Right lung (tissue), 5 donors: ENCODE measurements around the gene COX14. TPM values are rescaled to one million over a fixed set of nuclear protein-coding genes. Genes with fewer than 3 reads are reported as not detected.
"Not testable (repeated sequence)": the region's sequence is repeated elsewhere in the genome, so short reads cannot be mapped to it uniquely, and the experiment has no call there.

ENCODE experiments used
- DNase-seq, 2 donors: peaks; one replicate each; pipeline ENCODE4 v3.0.0-alpha.2; 2013
- polyA plus RNA-seq, 5 donors: library from polyadenylated mRNA; unstranded; fragments of 120-200 nt; gene quantifications; one replicate each; pipeline versions ENCODE4 v1.2.1 to v1.2.3, GENCODE V29; 2013; ENCODE audit warnings: inconsistent platforms in 1 of 5, low replicate concordance in 1 of 5; ENCODE audit not compliant: insufficient read length in 5 of 5, insufficient read depth in 1 of 5

The COX14 gene
- polyA plus RNA-seq, 5 donors: 32.2 to 47.9 (median 35.1) TPM

DNA sequence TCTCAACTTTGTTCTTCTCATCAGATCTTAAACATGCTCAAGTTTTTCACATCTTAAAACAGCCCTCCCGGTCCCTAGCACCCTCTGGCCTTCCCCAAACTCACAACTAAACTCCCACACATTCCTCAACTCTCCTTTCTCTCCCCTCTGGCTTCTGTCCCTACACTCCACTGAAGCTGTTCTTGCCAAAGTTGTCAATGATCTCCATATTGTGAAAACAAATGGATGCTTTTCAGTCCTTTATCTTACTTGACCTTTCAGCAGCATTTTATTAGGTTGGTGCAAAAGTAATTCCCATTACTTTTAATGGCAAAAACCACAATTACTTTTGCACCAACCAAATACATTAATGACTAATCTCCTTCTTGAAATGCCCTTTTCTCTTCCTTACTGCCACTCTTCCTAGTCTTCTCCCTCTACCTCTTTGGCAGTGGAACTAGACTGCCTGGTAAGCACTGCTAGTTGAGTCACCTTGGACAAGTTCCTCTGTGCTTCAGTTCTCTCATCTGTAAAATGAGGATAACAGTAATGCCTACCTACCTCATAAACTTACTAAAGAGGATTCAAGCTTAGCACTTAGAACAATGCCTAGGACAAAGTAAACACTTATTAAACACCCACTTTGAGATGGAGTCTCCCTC is 39.1 kb downstream of the COX14 start:
- DNase-seq: no peak

GRCh38 chr12:50154947-50155346 is 42.9 kb downstream of the COX14 start:
- DNase-seq: not testable (repeated sequence)

GRCh38 chr12:50156641-50157040 is 44.6 kb downstream of the COX14 start:
- DNase-seq: no peak

DNA sequence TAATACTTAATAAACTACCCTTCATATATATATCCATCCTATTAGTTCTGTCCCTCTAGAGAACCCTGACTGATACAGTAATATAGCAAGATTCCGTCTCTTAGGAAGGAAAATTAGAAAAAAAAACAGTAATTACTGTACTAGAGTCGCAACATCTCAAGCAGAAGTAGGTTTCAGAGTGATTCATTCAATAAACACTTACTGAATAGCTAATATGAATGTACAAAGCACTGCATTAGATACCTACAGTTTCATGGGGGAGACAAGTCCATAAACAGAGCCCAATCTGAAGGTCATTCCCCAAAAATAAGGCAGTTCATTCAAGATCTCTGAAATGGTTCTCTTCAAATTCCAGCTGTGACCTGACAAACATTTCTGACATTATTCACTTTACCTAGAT is 45.2 kb downstream of the COX14 start:
- no peak for DNase-seq

DNA sequence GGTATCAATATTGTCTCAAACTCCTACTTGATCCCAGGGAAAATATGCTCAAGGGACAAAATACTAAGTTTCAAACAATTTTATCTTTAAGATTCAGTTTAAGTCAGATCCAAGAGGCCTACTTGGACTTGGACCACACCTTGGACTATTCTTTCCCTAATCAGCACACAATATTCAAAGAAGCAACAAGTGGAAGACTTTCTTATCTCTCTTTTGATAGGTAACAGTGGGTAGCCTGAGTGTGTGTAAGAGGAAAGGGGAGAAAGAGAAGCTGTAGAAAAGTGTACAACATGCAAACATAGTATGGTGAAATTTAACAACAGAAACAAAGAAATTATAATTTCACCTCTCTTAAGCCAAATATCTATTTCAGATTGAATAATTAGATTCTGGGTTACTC is 48.6 kb downstream of the COX14 start:
- no peak for DNase-seq

- no peak for DNase-seq
These were observed 50.2 kb downstream of the COX14 start for GRCh38 chr12:50162230-50162629.

- no peak for DNase-seq
These were observed 52.9 kb downstream of the COX14 start for GRCh38 chr12:50164963-50165362.

GRCh38 chr12:50166799-50167048 is 54.7 kb downstream of the COX14 start:
- no peak for DNase-seq

DNA sequence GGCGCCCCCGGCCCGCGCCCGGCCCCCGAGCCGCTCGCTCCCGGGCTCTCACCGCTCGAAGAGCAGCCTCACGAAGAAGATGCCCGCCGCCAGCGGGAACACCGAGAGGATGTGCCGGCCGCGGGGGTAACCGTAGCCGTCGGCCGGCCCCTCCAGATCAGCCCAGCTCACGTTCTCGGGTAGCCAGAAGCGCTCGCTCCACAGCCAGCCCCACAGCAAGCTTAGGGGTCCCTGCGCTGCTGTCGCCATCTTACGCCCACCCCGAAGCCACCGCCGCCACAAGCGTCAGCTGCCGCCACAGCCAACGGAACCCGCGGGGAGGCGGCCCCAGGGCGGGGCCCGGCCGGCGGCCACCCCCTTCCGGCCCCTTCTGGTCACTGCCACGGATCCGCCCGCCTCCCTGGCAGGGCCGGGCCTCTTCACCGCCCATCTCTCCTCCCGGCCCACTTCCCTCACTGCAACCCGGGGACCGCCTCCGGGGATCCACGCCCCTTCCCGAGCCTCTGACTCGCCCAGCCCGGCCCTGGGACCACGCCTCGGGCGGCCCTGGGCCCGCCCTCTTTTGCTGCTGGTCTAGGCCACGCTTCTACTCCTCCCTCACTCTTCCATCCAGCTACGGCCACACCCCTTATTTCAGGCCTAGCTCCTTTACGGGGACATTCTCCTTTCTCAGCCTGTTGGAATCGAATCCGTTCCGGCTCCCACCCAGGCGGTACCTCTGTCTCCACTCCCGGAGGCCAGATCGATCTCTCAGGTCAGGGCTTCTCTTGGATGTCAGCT is 55.2 kb downstream of the COX14 start, which contains the start of gene CERS5:
TSS of gene CERS5 (minus strand) at position 321 of the 780 bp plus-strand sequence. CDS start at position 249, 72 bp downstream.
- peak; percentile 99 for DNase-seq

Other genes with a start within 250 kb of the COX14 start
- 1 to 10 TPM in 1 of 5 donors, under 1 TPM in 4; 0.14 to 1.3 (median 0.57) TPM for gene FAIM2, start 208.3 kb upstream of the COX14 start, polyA plus RNA-seq
- under 1 TPM; 0.11 to 0.58 (median 0.17) TPM for gene AQP2, start 161.5 kb upstream of the COX14 start, polyA plus RNA-seq
- 10 to 100 TPM in 2 of 5 donors, 1 to 10 TPM in 3; 3.9 to 11.4 (median 8.4) TPM for gene AQP5, start 150.4 kb upstream of the COX14 start, polyA plus RNA-seq
- under 1 TPM; 0.22 to 0.45 (median 0.29) TPM for gene AQP6, start 139.3 kb upstream of the COX14 start, polyA plus RNA-seq
- gene RACGAP1, start 86.7 kb upstream of the COX14 start, polyA plus RNA-seq: 10 to 100 TPM; 33.4 to 80.0 (median 54.5) TPM
- 10 to 100 TPM in 1 of 5 donors, 1 to 10 TPM in 4; 7.2 to 11.5 (median 9.0) TPM for gene ASIC1, start 54.6 kb upstream of the COX14 start, polyA plus RNA-seq
- 100 to 1,000 TPM; 132 to 141 (median 139) TPM for gene SMARCD1, start 26.9 kb upstream of the COX14 start, polyA plus RNA-seq
- gene GPD1, start 8.2 kb upstream of the COX14 start, polyA plus RNA-seq: 1 to 10 TPM in 2 of 5 donors, under 1 TPM in 3; 0.44 to 3.5 (median 0.72) TPM
- 10 to 100 TPM; 59.2 to 77.7 (median 65.6) TPM for gene CERS5, start 55.1 kb downstream of the COX14 start, polyA plus RNA-seq
- gene LIMA1, start 171.3 kb downstream of the COX14 start, polyA plus RNA-seq: 10 to 100 TPM; 63.3 to 98.3 (median 84.1) TPM